MV-4-11 (cell line): ENCODE data around the gene ADGRB2.

Source experiments
- DNase-seq: peaks from one replicate; lab custom pipeline; 2025; lab: John Stamatoyannopoulos, UW

ADGRB2 gene

DNA sequence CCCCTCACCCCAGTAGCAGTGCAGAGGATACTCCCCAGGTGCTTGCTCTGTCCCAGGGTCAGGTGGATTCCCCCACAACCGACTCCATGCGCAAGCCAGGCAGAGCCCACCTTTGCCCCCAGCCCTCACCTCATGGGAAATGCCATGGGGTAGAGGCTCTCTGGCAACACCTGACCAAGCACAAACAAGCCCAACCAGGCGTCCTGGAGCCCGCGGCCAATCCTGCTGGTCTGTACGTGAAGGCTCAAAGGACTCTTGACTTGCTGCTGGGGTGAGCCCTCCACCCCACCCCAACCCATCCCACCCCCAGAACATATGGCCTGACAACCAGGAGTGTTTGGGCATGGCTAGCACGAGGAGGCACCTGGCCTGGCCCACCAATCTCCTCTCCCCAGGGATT, 1.8 kb downstream of the ADGRB2 start:
- DNase-seq = no peak

DNA sequence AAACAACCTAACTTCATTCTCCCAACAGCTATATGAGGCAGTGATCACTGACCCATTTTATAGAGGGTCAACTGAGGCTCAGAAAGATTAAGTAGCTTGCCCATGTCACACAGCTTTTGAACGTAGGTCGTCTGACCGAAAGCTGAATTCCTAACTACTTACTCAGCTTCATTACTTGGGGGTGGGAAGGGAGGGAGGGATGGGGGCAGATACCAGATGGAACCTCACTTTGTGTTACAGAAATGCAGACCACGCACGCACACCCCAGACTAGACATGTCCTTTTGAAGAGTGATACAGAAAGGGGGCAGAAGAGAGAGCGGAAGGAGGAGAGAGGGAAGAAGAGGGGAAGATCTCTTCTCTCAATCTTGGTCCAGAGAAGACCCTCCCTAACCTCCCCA, 2.3 kb downstream of the ADGRB2 start:
- no peak for DNase-seq

DNA sequence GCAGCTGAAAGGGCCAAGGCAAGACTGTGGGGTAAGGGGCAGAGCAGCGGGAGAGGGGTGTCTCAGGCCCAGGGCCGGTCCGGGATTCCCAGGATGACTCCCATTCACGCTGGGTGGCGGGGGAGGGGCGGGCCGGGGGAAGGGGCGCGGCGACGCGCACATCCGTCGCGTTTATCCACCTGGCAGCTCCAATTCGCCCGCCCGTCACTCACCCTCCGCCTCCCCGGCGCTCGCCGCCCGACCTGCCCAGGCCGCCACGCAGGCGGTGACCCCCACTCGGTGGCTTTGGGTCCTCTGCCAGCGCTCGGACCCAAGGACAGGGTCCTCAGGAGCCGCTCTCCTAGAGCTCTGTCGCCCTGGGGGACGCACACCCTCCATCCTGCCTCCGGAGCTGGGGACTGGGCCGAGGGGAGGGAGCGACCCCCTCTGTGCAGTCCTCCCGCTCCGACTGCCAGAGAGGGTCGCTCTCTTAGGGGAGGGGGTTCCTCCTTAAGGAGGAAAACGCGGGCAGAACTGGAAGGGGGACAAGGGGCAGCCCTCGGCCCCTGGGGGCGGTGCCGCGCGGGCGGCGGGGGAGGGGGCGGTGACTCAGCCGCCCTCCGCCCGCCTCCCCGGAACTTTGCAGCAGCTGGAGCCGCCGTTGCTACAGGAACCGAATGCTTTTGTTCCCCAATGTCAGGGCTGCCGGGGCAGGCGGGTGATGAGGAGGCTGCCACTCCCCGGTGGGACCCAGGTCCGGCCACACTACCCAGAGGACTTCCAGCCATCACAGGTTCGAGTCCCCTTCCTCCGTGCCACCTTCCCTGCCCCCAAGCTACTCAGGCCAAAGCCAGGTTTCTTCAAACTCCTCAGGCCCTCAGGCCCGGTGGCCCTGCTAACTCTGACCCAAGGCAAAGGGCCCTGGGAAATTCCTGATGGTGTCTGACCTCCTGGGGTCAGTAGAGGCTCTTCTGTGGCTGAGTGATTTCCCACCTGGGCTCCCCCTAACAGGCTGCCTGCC, 3.4 kb downstream of the ADGRB2 start:
- DNase-seq = peak; percentile 36

DNA sequence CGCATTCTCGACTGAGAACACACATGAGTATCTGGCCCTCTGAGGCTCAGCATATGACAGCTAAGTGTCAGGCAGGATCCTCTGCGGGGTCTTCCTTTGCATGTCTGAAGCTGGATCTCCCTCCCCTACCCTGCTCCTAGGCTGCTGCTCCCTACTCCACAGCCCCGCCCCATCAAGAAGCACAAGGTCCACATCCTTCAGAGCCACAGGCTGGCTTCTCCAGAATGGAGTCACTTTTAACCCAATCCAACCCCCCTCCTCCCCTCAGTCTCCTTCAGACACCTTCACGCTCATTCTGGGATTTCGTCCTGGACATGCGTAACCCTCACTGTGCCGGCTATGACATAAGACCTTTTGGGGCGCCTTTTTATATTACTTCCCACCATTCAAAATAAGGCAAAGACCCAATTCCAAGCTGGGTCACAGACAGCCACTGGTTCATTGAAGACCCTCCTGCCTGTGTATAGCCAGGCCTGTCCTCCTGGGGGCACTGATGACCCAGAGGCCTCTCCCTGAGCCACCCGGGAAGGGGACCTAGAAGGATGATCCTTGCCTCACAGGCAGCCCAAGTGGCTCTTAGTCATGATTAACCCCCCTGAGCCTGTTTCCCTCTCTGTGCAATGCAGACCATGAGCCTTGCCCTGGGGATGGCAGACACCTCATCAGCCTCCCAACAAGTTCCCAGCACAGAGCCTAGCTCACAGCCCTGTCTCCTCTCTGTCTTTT, 4.7 kb downstream of the ADGRB2 start:
- no peak for DNase-seq

DNA sequence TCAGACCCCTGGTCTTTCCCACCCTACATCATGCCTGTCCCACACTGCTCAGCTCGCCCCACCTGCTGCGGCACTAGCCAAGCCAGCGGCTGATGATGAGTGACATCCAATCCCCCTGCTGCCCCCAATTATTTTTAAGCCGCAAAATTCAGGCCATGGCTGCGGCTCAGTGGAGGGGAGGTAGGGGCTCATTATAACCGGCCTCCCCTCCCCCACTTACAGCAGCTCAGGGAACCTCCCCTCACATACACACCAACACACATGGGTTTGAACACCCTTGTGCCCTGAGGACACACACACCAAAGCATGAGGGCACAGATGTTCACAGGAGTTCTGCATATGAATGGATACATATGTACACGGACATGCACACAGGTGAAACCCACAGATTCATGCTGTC, 5.3 kb downstream of the ADGRB2 start:
- no peak for DNase-seq

DNA sequence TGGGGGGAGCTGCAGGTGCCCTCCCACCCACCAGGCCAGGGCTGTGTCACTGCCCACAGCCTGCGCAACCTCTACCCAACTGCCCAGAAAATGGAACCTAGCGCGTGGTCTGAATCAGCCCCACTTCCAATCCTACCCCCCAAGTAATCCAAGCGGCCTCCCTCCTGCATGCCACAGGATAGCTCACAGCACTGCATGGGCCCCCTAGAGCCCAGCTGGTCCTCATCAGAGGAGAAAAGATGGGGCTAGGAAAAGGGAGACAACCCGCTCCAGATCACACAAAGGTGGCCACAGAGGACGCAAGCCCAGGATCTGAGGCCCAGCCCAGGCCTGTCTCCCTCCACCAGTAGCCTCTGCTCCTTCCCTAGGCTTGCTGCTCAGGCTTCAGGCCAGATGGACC, 6.2 kb downstream of the ADGRB2 start:
- no peak for DNase-seq

DNA sequence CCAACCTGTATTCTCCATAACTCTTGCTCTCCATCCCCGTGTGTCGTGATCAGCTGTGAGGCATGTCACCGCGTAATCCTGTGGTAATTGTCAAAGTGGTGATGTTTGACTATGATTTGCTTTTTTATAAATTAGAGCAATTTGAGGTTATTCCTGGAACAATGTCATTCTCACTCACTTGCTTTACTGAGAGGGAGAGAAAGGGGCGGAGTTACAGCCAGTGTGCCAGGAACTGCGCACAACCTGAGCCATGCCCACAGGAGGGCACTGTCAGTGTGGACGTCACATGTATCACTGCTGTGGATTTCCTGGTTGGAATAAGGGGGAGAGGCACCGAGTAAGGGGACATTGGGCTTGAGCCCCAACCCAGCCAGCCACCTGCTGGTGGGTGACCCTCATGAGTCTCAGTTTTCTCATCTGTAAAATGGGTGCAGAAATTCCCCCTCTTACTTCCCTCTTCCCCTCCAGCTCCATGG, 6.9 kb downstream of the ADGRB2 start:
- DNase-seq = no peak

DNA sequence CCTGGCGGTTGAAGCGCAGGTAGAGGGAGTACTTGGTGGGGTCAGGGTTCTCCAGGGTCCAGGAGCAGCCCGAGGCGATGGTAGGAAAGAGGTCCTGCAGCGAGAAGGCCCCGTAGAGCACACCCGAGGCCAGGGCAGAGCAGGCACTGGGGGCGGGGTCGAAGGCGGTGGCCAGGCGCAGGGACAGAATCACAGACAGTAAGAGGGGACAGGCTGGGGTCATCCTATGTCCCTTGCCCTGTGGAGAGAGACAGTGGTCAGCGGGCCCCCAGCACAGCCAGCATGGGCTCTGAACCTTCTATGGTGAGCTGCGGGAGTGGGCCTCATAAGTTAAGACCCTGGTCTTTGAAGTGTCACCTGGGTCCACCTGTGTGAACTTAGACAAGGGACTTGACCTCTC, 7.6 kb downstream of the ADGRB2 start:
- DNase-seq = no peak

DNA sequence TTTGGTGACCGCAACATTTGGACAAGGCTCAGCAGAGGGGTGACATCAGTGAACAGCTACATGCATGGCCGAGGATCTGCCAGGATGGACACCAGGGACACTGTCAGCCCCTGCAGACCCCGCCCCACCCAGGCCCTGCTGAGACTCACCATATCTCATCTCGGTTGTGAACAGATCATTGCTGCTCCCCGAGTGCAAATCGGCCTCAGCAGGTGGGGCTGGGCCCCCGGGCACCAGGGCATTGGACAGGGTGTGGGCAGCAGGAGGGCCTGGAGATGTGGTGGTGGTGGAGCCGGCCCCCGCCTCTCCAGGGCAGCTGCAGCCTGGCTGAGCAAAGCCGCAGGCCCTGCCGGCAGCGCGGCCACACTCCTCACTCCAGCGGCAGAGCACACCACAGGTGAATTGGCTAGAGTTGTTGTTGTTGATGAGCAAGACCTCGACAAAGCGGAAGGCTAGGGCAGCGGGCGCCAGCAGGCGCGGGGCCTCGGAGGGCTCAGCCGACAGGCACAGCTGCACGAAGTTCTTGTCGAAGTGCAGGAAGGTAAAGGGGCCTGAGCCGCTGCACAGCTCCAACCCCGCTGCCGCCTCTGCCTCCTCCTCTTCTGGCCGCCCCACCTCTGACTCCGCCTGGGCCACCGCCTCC, 8.2 kb downstream of the ADGRB2 start:
- DNase-seq = no peak

- no peak for DNase-seq
These were observed 8.9 kb downstream of the ADGRB2 start for GRCh38 chr1:31755197-31755611.

GRCh38 chr1:31754397-31754796, 9.7 kb downstream of the ADGRB2 start:
- no peak for DNase-seq

- DNase-seq = no peak
These were observed 10.3 kb downstream of the ADGRB2 start for GRCh38 chr1:31753707-31754349.

DNA sequence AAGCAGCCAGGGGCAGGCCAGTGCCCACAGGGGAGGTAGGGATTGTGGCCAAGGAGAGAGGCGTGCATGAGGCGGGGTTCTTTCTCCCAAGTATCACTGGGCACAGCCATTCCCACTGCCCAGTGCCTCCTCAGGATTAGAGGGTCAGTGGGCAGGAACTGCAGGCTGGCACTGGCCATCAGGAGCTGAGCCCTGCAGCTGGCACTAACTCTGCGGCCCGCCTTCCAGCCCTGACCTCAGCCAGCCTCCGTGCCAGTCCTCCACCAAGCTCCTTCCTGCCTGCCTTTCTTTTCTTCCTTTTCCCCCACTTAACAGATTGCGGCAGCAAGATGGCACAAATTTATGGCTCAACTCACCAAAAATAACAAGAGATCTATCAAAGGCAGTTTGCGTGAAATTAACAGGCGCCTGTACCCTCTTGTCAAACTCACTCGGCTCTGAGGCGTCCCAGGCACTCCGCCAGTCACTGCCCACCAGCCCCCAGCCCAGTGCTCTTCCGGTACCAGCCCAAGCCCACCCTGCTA, 11.1 kb downstream of the ADGRB2 start:
- no peak for DNase-seq

- DNase-seq = no peak
These were observed 11.9 kb downstream of the ADGRB2 start for GRCh38 chr1:31752258-31752657.

DNA sequence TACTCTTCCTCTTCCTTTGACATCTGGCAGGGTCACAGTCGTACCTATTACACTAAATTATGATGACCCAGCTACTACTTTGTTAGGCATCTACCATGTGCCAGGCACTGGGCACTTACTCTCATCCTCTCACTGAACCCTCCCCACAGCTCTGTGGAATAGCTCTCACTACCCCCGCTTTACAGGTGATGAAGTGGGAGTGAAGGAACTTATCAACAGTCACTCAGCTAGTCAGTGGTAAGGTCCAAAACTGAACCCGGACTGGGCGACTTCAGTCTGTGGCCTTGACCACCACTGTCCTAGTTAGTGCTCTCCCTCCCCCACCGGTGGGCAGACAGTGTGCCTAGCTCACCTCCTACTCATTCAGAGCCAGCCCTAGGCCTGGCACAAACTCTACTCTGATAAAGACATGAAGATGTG, 12.3 kb downstream of the ADGRB2 start:
- no peak for DNase-seq

- DNase-seq = no peak
These were observed 13.2 kb downstream of the ADGRB2 start for GRCh38 chr1:31750858-31751510.

GRCh38 chr1:31749785-31750735, 14.1 kb downstream of the ADGRB2 start:
- no peak for DNase-seq

DNA sequence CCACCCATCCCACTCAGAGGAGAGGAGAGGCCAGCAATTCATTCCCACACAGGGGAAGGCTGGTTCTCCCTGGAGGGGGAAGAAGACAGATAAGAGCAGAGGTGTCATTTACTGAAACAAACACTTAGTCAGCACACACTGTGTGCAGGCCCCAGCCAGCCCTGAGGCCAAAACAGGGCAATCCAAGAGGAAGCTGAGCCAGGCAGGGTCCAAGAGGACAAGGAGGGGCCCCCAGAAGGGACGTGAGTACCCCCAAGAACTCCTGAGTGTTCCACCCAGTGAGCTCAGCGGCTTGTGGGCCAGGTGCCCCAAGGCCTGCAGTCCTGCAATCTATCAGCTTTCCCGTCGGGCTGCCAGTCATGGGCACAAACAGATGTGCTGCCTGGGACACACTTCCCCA, 15.8 kb downstream of the ADGRB2 start:
- no peak for DNase-seq

DNA sequence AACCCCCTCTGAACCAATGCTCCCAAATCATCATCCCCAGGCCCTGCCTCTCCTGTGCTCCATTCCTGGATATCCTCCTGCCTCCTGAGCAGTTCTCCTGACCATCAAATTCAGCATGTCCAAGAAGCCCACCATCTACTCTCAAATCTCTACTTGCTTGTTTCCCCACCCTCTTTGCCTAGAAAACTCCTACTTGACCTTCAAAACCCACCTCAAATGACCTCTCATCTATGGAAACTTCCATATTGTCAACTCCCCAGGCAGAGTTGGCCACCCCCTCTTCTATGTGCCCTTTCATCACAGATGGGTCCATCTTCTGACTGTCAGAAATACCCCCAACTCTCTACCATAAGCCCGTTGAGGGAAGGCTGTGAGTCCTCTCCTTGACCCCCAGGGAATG, 16.8 kb downstream of the ADGRB2 start:
- no peak for DNase-seq

DNA sequence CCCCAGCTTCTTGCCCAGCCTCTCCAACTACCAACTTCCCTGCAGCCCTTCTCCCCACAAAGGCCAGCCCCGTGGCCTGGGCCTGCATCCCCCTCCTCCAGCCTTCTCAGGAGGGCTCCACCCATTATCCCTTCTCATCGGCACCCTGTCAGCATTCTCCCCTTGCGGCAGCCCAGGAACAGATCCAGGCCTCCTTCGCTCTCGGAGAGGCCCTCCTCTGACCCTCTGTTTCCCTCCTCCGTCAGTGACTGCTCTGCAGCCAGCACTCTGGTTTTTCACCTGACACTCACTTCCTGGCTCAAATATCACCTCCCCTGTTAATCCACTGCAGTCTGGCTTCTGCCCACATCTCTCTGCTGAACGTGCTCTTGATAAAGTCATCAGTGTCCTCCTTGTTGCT, 17.5 kb downstream of the ADGRB2 start:
- DNase-seq = no peak
